Medulla oblongata (tissue), 1 donor: ENCODE results near the gene ZP1.
"Not testable (repeated sequence)": the region's sequence is repeated elsewhere in the genome, so short reads cannot be mapped to it uniquely, and the experiment has no call there.

Experiments used
- DNase-seq: peaks from one replicate; pipeline ENCODE4 v3.0.0-alpha.2; 2015; ENCODE audit errors: extremely low spot score

The ZP1 gene

GRCh38 chr11:60878245-60879101 is 11.1 kb downstream of the ZP1 start:
- DNase-seq, result no peak

- no peak for DNase-seq
Observed at GRCh38 chr11:60879104-60879503, 11.8 kb downstream of the ZP1 start.

- DNase-seq, result no peak
Observed at GRCh38 chr11:60879971-60880588, 12.7 kb downstream of the ZP1 start.

GRCh38 chr11:60880643-60881282 is 13.4 kb downstream of the ZP1 start:
- DNase-seq, result no peak

GRCh38 chr11:60887556-60887955 is 20.2 kb downstream of the ZP1 start:
- peak; percentile 66 for DNase-seq

- no peak for DNase-seq
Observed at GRCh38 chr11:60889869-60890311, 22.5 kb downstream of the ZP1 start.

GRCh38 chr11:60890696-60891095 is 23.4 kb downstream of the ZP1 start:
- DNase-seq, result no peak

DNA sequence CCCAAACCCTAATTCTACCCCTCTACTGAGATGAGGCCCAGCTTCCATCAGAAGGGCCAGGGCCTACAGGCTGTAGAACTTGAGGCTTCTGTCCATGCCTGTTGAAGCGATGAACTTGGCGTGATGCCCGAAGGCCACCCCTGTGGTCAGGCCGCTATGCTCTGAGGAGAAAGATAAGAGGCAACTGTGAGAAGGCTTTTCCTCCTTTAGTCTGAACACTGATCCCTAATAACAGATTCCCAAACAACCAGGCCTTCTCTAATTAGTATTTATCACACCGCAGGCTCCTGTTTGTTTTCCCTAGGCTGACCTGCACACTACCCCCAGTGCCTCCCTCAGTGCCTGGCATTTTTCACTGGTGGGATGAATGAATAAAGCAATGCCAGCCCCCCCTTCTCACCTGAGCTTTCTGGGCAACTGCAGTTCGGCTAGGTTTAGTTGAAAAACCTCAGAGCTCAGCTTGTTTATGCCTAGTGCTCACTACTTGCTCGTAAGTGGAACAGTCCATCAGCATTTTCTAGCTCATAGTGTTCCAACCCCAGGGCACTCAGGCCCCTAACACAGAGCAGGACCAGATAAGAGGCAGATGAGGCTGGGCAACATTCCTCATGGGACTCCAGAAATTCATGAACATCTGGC is 23.9 kb downstream of the ZP1 start:
- DNase-seq, result no peak

- no peak for DNase-seq
Observed at GRCh38 chr11:60895687-60896086, 28.3 kb downstream of the ZP1 start.

DNA sequence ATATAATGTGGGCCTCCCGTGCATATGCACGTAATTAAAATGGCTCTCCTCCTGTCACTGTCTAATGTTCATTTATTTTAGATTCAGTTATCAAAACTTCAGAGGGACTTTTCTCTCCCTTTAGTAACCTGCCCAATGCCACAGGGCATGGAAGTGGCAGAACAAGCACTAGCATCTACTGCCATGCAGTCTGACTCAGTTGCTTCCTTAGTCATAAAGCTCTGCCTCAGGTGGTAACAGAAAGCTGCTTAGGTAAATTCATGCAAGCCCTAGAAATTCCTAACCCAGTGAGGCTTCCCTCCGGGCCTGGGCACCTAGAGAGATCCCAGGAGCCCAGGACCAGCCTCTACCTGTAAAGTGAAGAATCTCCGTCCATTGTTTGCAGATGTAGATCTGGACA is 30.2 kb downstream of the ZP1 start:
- no peak for DNase-seq

DNA sequence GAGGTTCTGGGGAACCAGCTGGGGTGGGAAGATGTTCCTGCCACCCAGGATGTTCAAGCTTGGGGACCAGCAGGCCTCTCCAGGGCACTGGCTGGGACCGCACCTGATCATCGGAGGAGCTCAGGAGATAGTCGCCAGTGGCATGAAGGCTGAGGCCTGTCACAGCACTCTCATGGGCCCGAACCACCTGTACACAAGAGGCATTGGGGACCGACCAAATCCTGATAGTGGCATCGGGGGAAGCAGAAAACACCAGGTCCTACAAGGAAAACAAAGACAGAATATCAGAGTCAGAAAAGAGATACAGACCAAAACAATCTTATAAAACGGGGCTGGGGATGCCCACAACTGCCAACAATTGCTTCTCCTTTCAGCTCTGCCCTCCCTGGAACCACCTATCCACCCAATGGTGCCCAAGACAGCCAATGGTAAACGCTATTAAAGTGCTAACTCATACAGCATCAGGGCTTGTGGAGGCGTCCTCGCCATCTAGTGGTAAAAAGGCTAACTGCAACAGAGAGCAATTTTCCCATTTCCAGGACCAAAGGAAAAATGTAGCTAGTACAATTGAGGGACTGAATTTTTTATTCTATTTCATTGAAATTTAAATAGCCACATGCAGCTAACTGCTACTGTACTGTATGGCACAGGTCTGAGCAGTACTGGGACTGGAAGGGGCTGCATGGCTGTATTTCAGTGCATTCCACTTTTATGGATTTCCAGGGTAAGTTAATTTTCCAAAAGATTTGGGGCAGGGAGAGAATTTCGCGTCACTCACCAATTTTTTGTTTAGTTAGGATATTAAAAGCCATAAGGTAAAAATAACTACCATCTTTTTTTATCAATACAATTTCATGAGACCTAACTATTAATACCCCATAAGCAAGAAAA is 31.9 kb downstream of the ZP1 start:
- DNase-seq, result peak; percentile 69

DNA sequence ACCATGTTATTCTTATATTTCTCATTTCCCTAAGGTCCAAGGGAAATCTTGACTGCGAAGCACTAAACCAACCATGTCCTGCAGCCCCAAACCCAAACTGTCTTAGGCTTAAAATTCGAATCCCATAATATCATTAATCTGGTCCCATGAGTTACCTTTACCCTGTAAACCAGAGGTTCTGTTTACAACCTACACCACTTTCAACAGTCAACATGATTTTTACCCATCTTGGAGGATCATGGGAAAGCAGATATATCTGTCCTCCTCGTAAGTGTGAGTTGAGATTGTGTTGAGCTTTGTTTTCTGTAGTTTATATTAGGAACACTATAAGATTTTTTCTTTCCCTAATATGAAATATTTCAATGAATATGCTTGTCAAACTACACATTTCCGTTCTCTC is 32.6 kb downstream of the ZP1 start:
- DNase-seq, result no peak

GRCh38 chr11:60900673-60901404 is 33.5 kb downstream of the ZP1 start:
- peak; percentile 68 for DNase-seq

DNA sequence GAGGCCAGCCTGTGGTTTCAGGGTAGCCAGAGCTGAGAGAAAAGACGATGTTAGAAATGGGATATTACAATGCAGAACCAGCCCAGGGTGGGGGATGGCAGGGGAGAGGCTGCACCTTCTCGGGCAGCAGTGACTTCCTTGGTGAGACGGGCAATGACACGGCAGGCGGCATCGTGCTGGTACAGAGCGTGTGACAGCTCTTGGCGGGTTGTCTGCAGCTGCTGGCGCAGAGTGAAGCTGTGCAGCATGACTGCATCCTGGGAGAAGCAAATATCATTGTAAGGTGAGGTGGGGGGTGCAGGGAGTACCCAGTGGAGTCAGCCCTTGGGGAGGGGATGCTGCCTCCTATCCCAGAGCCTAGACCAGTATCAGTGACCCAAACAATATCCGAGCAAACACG is 35.3 kb downstream of the ZP1 start:
- DNase-seq, result no peak

GRCh38 chr11:60905047-60905446 is 37.7 kb downstream of the ZP1 start:
- no peak for DNase-seq

DNA sequence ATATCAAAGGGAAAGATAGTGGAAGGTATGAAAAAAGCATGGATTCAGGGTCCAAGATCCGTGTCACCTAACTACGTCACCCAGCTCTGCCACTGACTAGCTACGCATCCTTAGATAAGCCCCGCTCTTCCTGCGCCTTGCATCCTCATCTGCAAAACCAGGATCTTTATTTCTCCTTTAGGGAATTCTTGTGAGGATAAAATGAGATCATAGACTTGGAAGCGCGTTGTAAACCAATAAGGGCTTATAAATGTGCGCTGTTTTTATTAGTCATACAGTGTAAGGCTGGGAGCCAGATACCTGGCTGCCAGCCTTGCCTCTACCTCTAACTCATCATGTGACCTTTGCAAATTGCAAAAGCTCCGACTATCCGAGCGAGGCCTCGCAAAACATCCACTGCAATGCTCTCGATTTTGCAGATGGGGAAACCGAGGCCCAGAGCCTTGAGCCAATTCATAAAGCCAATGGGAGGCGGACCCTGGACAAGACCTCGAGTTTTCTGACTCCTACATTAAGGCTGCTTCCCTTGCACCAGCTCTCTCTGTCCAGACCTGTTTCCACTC is 38.3 kb downstream of the ZP1 start:
- DNase-seq, result no peak

DNA sequence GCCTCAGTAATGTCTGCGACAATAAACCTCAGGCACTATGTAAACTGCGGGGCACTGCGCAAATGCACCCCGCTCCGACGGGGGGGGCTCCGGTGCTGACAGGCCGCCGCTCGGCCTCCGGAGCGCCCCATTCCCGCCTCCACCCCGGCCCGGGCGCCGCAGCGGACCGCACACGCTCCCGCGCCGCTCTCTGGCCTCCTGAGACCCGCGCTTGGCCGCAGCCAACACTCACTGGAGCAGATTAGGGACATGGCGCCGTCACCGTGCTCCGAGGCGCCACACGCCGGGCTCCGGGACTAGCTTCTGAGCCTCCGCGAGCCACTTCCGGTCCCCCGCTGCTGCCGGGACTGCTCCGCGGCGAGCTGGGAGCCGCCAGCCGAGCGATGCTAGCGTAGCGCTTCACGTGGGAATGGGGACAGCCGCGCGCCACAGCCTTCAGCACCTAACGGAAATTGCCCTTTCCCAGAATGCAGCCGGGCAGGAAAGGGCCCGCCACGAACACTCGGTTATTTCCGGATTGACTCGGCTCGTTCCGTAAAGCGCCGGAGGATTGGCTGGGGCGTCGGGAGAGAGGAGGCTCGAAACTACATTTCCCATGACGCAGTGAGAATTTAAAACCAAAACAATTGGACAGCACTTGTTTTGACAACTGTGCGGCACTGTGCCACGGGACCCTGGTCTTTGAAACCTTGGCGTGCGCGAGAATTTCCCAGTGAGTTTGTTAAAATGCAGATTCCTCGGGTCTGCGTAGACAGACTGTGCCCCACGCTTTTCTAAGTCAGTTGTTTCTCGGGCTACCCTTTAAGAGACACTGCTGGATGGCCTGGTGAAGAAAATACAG is 39.0 kb downstream of the ZP1 start, which contains the start of gene PRPF19:
PRPF19 (minus strand) TSS at position 454 of the 841 bp plus-strand sequence; CDS start at position 251, 203 bp downstream.
- DNase-seq, result peak; percentile 99

- DNase-seq, result no peak
Observed at GRCh38 chr11:60908803-60909202, 41.5 kb downstream of the ZP1 start.

DNA sequence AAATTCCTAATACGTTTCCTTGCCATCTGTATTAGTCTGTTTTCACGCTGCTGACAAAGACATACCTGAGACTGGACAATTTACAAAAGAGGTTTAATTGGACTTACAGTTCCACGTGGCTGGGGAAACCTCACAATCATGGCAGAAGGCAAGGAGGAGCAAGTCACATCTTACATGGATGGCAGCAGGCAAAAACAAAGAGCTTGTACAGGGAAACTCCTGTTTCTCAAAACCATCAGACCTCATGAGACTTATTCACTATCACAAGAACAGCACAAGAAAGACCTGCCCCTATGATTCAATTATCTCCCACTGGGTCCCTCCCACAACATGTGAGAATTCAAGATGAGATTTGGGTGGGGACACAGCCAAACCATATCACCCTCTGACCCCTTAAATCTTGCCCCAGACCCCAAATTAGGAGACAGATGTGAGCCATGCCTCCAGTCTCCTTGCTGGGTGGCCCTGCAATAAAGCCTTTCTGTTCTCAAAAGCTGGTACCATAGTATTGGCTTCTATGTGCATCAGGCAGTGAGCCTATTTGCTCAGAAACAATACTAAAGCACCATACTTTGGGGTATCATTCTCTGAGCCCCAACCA is 42.4 kb downstream of the ZP1 start:
- not testable (repeated sequence) for DNase-seq
